ENCODE results near the gene GNB3.
A peak's percentile ranks its signal among the peaks of the same experiment; 100 is the strongest.

The GNB3 gene

GRCh38 chr12:6824085-6824775 is 16.5 kb upstream of the GNB3 start:
- DNase-seq = no peak

- DNase-seq = no peak
Observed at GRCh38 chr12:6824901-6825381, 15.8 kb upstream of the GNB3 start.

- peak; percentile 68 for DNase-seq
Observed at GRCh38 chr12:6825398-6826124, 15.2 kb upstream of the GNB3 start.

GRCh38 chr12:6826125-6826733 is 14.5 kb upstream of the GNB3 start:
- DNase-seq = no peak

- DNase-seq = no peak
Observed at GRCh38 chr12:6826734-6827436, 13.8 kb upstream of the GNB3 start.

- DNase-seq = no peak
Observed at GRCh38 chr12:6827437-6827911, 13.3 kb upstream of the GNB3 start.

GRCh38 chr12:6827982-6828780 is 12.5 kb upstream of the GNB3 start, which contains the start of gene P3H3:
TSS of gene P3H3 (plus strand) at chr12:6828407. CDS start at chr12:6828441, 34 bp downstream.
- no peak for DNase-seq

GRCh38 chr12:6828781-6829535 is 11.8 kb upstream of the GNB3 start:
- no peak for DNase-seq

- no peak for DNase-seq
Observed at GRCh38 chr12:6829536-6830220, 11.0 kb upstream of the GNB3 start.

GRCh38 chr12:6830286-6830890 is 10.3 kb upstream of the GNB3 start:
- DNase-seq = no peak

GRCh38 chr12:6830999-6831398 is 9.7 kb upstream of the GNB3 start:
- DNase-seq = no peak

- DNase-seq = no peak
Observed at GRCh38 chr12:6831450-6831995, 9.2 kb upstream of the GNB3 start.

- DNase-seq = no peak
Observed at GRCh38 chr12:6832125-6832524, 8.6 kb upstream of the GNB3 start.

- DNase-seq = no peak
Observed at GRCh38 chr12:6833189-6833890, 7.4 kb upstream of the GNB3 start.

GRCh38 chr12:6834254-6834653 is 6.5 kb upstream of the GNB3 start:
- no peak for DNase-seq

GRCh38 chr12:6834873-6835272 is 5.9 kb upstream of the GNB3 start:
- DNase-seq = no peak

GRCh38 chr12:6836851-6837250 is 3.9 kb upstream of the GNB3 start:
- no peak for DNase-seq

GRCh38 chr12:6837370-6838060 is 3.2 kb upstream of the GNB3 start:
- no peak for DNase-seq

GRCh38 chr12:6838854-6839253 is 1.9 kb upstream of the GNB3 start:
- no peak for DNase-seq
